Ascending aorta (tissue), 2 donors: Measurements from ENCODE around the gene FBLN5. TPM values are rescaled to one million over a fixed set of nuclear protein-coding genes. Genes with fewer than 3 reads are reported as not detected.

Experiments used
- DNase-seq, 2 donors: peaks; one replicate each; pipeline ENCODE4 v3.0.0-alpha.2; 2019; ENCODE audit warnings: low spot score in 2 of 2
- H3K27ac ChIP-seq, 2 donors: fragments of 200-600 bp; sonication (generic); one replicate each; pipeline ENCODE4 v1.5.1; 2016 to 2017; ENCODE audit warnings: mild to moderate bottlenecking in 1 of 2
- H3K27me3 ChIP-seq: fragments of 200-600 bp; sonication (generic); one replicate; pipeline ENCODE4 v1.5.1; 2017
- H3K36me3 ChIP-seq, 2 donors: fragments of 200-600 bp; sonication (generic); one replicate each; pipeline ENCODE4 v1.5.1; 2016
- H3K4me1 ChIP-seq, 2 donors: fragments of 200-600 bp; sonication (generic); one replicate each; pipeline ENCODE4 v1.5.1; 2016 to 2017; ENCODE audit warnings: mild to moderate bottlenecking in 1 of 2
- H3K4me3 ChIP-seq, 2 donors: fragments of 200-600 bp; sonication (generic); one replicate each; pipeline ENCODE4 v1.5.1; 2016 to 2017; ENCODE audit warnings: mild to moderate bottlenecking in 1 of 2
- H3K9me3 ChIP-seq, 2 donors: fragments of 200-600 bp; sonication (generic); one replicate each; pipeline ENCODE4 v1.5.1; 2016
- intact Hi-C: fragments of 100-400 bp; cut with DNase I; formaldehyde crosslinking; loops from one replicate; pipeline ENCODE4 v1.15.1; 2023
- total RNA-seq: library from RNA; depleted of rRNA; stranded (reverse); fragments of >200 nt; gene quantifications from one replicate; pipeline ENCODE4 v1.1.0, GENCODE V29; 2016
- TF ChIP-seq, protein P1 (sequence below), 3 experiments: fragments of 200-600 bp in 2 of 3; fragments of 450-650 bp in 1 of 3; sonication (generic) in 2 of 3; IDR thresholded peaks; one replicate each; pipeline ENCODE4 v1.5.1; 2016 to 2019; ENCODE audit warnings: antibody characterized with exemption in 3 of 3, mild to moderate bottlenecking in 1 of 3, moderate library complexity in 1 of 3

The FBLN5 gene
- total RNA-seq, 1 donor from 2014 or later: 280 TPM

GRCh38 chr14:91827746-91828145 is 119.7 kb downstream of the FBLN5 start:
- Histone ChIP-seq H3K36me3 (no peaks in the 10 kb centered on the region), H3K27me3 (no peaks in the 10 kb centered on the region), H3K9me3 (no peaks in the 10 kb centered on the region), H3K27ac (no peak overlapping the region), H3K4me1 (peaks cover 0 to 17% of the 10 kb centered on the region in 2 donors), H3K4me3 (no peak overlapping the region)
- TF ChIP-seq, protein P1, sequence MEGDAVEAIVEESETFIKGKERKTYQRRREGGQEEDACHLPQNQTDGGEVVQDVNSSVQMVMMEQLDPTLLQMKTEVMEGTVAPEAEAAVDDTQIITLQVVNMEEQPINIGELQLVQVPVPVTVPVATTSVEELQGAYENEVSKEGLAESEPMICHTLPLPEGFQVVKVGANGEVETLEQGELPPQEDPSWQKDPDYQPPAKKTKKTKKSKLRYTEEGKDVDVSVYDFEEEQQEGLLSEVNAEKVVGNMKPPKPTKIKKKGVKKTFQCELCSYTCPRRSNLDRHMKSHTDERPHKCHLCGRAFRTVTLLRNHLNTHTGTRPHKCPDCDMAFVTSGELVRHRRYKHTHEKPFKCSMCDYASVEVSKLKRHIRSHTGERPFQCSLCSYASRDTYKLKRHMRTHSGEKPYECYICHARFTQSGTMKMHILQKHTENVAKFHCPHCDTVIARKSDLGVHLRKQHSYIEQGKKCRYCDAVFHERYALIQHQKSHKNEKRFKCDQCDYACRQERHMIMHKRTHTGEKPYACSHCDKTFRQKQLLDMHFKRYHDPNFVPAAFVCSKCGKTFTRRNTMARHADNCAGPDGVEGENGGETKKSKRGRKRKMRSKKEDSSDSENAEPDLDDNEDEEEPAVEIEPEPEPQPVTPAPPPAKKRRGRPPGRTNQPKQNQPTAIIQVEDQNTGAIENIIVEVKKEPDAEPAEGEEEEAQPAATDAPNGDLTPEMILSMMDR (IDR thresholded peaks at IDR 0.05): no peak
- intact Hi-C loops: no loop called here
- DNase-seq: no peak

Other genes starting within 250 kb of the FBLN5 start
- gene CATSPERB, start 215.6 kb downstream of the FBLN5 start, total RNA-seq: 4.3 TPM
- 37.8 TPM for gene TC2N, start 80.2 kb downstream of the FBLN5 start, total RNA-seq
- 8.8 TPM for gene TRIP11, start 92.4 kb upstream of the FBLN5 start, total RNA-seq
- 90.4 TPM for gene ATXN3, start 158.9 kb upstream of the FBLN5 start, total RNA-seq
- gene NDUFB1, start 174.0 kb upstream of the FBLN5 start, total RNA-seq: 867 TPM
- 8.0 TPM for gene CPSF2, start 174.3 kb upstream of the FBLN5 start, total RNA-seq